ENCODE measurements around the gene C16orf87.

C16orf87 gene

DNA sequence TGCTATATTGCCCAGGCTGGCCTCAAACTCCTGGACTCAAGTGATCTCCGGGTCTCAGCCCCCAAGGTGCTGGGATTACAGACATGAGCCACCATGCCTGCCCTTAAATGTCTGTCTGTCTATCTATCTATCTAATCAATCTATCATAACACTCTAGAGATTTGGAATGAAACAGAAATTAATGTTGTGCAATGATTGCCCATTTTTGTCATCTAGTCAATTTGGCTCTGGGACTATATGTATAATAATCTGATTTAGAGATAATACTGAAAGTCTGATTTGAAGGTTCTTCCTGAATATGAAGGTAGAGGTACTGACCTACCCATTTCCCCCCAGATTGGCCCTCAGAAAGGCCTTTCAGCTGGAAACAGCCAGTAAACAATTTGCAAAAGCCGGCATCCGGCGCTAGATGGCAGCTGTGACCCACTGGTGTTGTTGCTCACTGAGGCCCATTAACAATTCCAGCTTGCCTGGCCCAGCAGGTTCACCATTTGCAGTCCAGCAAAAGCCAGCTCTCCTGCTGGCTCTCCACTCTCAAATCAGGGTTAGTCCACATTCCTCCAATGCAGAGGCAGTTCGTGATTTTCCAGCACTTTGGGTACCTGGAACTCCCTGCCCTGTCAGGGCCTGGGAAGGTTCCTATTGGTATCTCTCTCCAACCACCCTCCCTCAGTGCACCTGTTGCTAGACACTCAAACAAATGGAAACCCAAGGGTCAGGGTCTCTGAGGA is 22.9 kb upstream of the C16orf87 start:
- peak; percentile 78 for DNase-seq (ENCODE audit: extremely low spot score)
- ChIA-PET CTCF (interaction anchor here (0.6 to 5.3 kb wide), 45 partner anchors 10 to 1311 kb away, joined by 3 to 128 read pairs (median 5); partner anchors contain the start of genes C16orf87, GPT2, NETO2 and ORC6), POLR2A (no interaction called here)
- TF ChIP-seq, protein P1, sequence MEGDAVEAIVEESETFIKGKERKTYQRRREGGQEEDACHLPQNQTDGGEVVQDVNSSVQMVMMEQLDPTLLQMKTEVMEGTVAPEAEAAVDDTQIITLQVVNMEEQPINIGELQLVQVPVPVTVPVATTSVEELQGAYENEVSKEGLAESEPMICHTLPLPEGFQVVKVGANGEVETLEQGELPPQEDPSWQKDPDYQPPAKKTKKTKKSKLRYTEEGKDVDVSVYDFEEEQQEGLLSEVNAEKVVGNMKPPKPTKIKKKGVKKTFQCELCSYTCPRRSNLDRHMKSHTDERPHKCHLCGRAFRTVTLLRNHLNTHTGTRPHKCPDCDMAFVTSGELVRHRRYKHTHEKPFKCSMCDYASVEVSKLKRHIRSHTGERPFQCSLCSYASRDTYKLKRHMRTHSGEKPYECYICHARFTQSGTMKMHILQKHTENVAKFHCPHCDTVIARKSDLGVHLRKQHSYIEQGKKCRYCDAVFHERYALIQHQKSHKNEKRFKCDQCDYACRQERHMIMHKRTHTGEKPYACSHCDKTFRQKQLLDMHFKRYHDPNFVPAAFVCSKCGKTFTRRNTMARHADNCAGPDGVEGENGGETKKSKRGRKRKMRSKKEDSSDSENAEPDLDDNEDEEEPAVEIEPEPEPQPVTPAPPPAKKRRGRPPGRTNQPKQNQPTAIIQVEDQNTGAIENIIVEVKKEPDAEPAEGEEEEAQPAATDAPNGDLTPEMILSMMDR (IDR thresholded peaks at IDR 0.05; ENCODE audit: control extremely low read depth, extremely low read depth, low read depth, missing control alignments), result peak; percentile 65

GRCh38 chr16:46852130-46852529 is 21.1 kb upstream of the C16orf87 start:
- CTCF ChIA-PET, result interaction anchor here (1.2 to 5.3 kb wide), 11 partner anchors 13 to 1300 kb away, joined by 3 to 128 read pairs (median 11); partner anchors contain the start of gene C16orf87

GRCh38 chr16:46850619-46851555 is 19.9 kb upstream of the C16orf87 start:
- peak; percentile 42 for DNase-seq (ENCODE audit: extremely low spot score)
- TF ChIP-seq, protein P1 (IDR thresholded peaks at IDR 0.05; ENCODE audit: control extremely low read depth, extremely low read depth, low read depth, missing control alignments), result no peak
- POLR2A ChIA-PET, result interaction anchor here (1.0 kb wide), 1 partner anchor 68 kb away, joined by 3 read pairs; no protein-coding TSS in a partner anchor
- CTCF ChIA-PET, result interaction anchor here (1.0 to 5.3 kb wide), 11 partner anchors 11 to 187 kb away, joined by 3 to 128 read pairs (median 5); partner anchors contain the start of gene C16orf87

More at GRCh38 chr16:46852130-46852529, 21.1 kb upstream of the C16orf87 start:
- POLR2A ChIA-PET, result no interaction called here
- TF ChIP-seq, protein P1 (IDR thresholded peaks at IDR 0.05; ENCODE audit: control extremely low read depth, extremely low read depth, low read depth, missing control alignments), result no peak
- no peak for DNase-seq (ENCODE audit: extremely low spot score)

DNA sequence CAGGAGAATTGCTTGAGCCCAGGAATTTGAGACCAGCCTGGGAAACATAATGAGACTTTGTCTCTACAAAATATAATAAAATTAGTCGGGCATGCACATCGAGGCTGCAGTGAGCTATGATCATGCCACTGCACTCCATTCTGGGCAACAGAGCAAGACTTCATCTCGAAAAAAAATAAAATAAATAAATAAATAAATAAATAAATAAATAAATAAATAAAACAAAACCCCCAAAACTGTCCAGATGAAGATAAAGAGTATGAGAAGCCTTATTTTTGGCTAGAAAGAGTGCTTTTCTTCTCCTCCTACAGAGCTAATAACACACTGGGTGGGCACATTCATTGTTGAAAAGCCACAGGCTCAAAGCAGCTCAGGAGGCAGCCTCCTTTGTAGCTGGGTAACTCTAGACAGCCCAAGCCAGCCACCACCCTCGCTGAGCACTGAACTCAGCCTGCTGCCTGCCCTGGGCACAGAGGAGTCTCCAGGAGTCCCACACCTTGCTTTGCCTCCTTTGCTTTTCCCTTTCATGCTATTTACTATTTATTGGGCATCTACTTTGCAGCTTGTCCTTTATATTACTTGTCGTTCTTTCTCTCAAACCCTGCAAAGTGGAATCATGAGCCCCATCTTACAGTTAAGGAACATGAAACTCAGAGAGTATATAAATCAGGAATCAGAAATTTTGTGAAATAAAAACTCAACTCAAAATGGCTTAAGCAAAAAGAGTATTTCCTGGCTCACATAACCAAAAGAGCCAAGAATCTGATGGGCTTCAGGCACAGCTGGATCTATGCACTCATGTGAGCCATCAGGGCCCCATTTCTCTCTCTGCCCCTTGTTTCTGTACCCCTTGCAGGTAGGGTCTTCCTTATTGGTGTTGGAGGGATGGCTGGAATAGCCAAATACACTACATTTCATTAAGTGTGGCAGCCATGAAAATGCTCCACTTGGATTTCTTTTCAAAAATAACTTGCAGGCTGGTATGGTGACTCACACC is 18.1 kb upstream of the C16orf87 start:
- ChIA-PET POLR2A (no interaction called here), CTCF (interaction anchor here (1.0 to 1.2 kb wide), 3 partner anchors 7 to 175 kb away, joined by 3 read pairs; no protein-coding TSS in a partner anchor)
- TF ChIP-seq, protein P1 (IDR thresholded peaks at IDR 0.05; ENCODE audit: control extremely low read depth, extremely low read depth, low read depth, missing control alignments), result no peak
- DNase-seq (ENCODE audit: extremely low spot score), result no peak

DNA sequence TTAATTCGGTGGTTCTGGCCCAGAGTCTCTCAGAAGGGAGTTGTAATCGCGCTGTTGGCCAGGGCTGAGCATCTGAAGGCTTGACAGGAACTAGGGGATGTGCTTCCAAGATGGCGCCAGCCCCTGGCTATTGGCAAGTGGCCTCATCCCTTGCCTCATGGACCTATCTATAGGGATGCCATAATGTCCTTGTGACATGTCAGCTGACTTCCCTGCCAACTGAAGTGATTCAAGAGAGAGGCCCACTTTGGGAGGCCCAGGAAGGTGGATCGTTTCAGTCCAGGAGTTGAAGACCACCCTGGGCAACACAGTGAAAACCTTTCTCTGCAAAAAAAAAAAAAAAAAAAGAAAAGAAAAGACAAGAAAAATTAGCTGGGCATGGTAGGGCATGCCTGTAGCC is 15.0 kb upstream of the C16orf87 start:
- CTCF ChIA-PET, result interaction anchor here (1.0 to 4.2 kb wide), 3 partner anchors 8 to 172 kb away, joined by 3 to 23 read pairs (median 4); no protein-coding TSS in a partner anchor
- no peak for DNase-seq (ENCODE audit: extremely low spot score)
- TF ChIP-seq, protein P1 (IDR thresholded peaks at IDR 0.05; ENCODE audit: control extremely low read depth, extremely low read depth, low read depth, missing control alignments), result no peak
- POLR2A ChIA-PET, result no interaction called here
